DMS153 treated with DMSO at 0.1 percent for 48 hours (cell line): ENCODE measurements around the gene SEMA3F.

ENCODE experiments used
- DNase-seq: peaks from one replicate; lab custom pipeline; 2025; ENCODE audit not compliant: unreplicated experiment; lab: John Stamatoyannopoulos, UW

SEMA3F gene

DNA sequence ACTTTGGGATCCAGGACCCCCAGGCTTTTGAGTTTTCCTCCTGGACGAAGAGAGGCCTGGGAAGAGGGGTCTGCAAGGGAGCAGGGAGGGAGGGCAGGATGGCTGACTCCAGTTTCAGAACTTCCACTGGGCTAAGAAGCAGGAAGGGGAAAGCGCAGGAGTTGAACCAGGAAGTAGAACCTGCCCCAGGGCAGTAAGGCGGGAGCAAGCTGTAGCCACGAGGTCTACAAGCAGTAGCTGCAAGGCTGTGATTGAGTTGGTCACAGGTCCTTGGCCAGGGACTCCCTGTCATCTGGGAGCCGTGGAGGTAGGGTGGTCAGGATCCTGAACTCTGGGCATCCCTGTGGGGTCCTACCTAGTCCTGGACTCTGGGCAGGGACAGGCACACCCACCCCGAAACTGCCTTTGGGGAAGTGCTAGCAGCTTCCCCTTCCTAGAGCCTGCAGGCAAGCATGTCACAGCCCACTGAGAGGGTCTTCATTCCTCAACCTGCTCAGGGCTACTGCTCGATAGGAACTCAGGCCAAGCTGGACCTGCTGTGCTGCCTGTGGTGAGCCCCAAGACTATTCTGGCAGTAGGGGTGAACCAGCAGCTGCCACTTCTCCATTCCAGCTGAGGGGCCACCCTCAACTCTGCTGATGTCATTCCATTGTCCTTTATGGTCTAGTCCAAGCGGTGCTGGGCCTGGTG lies 75.1 kb downstream of the SEMA3F start:
- DNase-seq: no peak

DNA sequence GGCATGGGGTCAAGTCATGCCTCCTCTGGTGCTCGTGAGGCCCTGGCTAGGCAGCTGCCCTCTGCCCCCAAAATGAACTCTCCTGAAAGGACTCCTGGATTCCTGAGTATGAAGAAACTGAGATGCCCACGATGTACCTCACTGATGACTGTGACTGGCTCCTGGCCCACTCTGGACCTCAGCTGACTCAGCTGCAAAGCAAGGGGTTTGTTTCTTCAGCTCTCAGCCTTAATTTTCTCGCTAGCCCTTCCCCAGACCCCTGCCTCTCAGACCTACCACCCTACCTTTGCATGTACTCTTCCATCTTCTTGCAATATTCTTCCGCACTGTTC lies 75.6 kb downstream of the SEMA3F start:
- no peak for DNase-seq

- no peak for DNase-seq
Measured at GRCh38 chr3:50231581-50231980, 76.5 kb downstream of the SEMA3F start.

GRCh38 chr3:50232303-50232702 lies 77.2 kb downstream of the SEMA3F start:
- no peak for DNase-seq

- DNase-seq: no peak
Measured at GRCh38 chr3:50233176-50233575, 78.1 kb downstream of the SEMA3F start.

DNA sequence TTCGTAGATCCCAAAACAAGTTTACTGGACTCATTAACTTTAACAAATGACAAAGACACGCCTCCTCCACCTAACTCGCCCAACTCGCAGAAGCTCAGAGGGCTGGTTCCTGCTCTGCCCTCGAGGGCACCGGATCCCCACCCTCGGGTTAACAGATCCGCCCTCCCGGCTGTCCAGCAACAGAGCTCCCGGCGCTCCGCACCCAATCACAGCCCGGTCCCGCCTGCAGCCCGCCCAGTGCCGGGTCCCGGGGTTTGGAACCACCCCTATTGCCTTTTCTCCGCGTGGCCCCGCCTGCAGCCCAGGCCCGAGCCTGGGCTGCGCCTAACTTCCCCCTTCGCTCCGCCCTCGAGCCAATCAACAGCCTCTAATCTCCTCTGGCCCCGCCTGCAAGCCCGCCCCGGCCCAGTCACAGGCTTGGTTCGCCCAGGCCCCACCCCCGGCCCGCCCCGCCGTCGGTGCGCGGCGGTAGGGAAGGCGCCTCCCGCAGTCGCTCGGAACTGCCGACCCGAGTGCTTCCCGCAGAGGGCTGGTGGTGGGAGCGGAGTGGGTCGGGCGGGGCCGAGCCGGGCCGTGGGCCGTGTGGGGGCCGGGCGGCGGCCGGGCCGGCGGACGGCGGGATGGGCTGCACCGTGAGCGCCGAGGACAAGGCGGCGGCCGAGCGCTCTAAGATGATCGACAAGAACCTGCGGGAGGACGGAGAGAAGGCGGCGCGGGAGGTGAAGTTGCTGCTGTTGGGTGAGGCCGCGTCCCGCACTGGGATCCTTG lies 80.8 kb downstream of the SEMA3F start, which contains the start of gene GNAI2:
Gene GNAI2, plus strand, starts transcription at position 489 of the 768 bp plus-strand sequence. Its CDS starts 132 bp downstream, at position 621.
- DNase-seq: peak; percentile 84

GRCh38 chr3:50236484-50237132 lies 81.5 kb downstream of the SEMA3F start:
- DNase-seq: no peak

DNA sequence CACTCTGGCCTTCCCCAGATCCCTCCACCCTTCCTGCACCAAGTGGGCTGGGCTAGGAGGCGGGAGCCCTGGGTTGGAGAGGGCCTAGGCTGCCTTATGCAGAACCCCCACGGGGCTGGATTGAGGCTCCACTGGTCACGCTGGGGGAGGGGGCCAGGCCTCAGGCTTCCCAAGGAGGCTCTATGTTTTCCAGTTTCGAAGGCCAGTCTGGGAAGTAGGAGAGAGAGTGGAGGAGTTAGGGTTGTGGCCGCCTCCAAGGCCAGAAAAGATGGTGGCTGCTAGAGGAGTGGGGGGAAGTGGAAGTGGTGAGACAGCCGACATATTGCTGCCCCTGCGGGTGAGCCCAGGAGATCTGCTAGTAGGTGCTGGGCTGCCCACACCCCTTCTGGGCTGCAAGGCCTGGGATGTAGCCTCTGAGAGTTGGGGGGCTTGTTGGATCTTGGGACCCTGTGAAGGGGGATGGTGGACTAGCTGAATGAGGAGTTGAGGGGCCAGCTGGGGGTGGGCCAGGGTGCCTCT lies 82.1 kb downstream of the SEMA3F start:
- no peak for DNase-seq

DNA sequence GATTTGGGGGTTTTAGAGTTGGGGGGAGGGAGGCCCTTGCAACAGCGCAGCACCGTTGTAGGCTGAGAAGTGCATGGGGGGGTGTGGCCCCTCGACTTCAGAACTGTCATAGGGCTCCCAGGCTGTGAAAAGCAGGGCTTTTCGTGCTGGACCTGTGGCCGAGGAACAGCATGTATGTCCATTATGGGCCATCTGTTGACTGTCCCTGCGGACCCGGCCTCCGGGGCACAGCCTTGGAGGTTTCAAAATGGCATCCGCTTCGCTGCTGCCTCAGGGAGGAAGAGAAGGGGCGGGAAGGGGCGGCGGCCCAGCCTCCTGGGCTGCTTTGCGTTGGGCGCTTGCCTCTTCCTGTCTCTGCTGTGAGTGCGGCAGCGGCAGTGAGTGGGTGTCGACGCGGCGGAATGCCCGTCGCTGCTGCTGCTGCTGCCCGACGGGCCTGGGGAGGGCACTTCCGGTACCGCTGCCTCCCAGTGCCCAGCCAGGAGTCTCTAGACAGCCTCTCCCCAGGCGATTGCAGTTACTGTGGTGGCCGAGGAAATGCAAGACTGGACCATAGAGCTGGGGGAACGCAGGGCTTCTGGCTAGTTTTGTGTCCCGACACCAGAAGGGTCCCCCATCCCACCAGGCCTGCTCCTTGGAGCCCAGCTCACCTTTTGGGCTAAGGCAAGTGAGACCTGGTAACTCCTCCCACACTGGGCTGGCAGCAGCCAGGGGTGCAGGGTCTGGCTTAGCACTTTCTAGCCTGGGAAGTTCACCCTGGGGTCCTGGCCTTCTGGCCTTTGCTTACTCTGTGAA lies 82.8 kb downstream of the SEMA3F start:
- peak; percentile 23 for DNase-seq

- no peak for DNase-seq
Measured at GRCh38 chr3:50238549-50239026, 83.5 kb downstream of the SEMA3F start.
